ENCODE results near the gene NAP1L4.

GRCh38 chr11:2987881-2988861, 4.0 kb downstream of the NAP1L4 start:
- TF ChIP-seq MXI1 (conservative IDR thresholded peaks at IDR 0.05; ENCODE audit: poor library complexity, severe bottlenecking) (no peak), RAD21 (conservative IDR thresholded peaks at IDR 0.05) (no peak), CTCF (IDR thresholded peaks at IDR 0.05; ENCODE audit: poor library complexity, severe bottlenecking) (no peak), EZH2 (IDR thresholded peaks at IDR 0.05; ENCODE audit: borderline replicate concordance, insufficient read depth, low read length, poor library complexity, severe bottlenecking) (no peak), EP300 (conservative IDR thresholded peaks at IDR 0.05; ENCODE audit: poor library complexity, severe bottlenecking) (no peak), REST (IDR thresholded peaks at IDR 0.05; ENCODE audit: borderline replicate concordance) (no peak), POLR2AphosphoS5 (IDR thresholded peaks at IDR 0.05) (no peak)

All from neural cell (in vitro differentiated cells).